Esophagus squamous epithelium (tissue), 4 donors: ENCODE measurements around the gene THRAP3.

ENCODE experiments used
- POLR2A ChIP-seq, 4 donors: fragments of 450-650 bp; IDR thresholded peaks; one replicate each; pipeline ENCODE4 v1.6.1; 2017; ENCODE audit warnings: antibody characterized with exemption in 4 of 4, mild to moderate bottlenecking in 4 of 4, moderate library complexity in 3 of 4
- TF ChIP-seq, protein P1 (sequence below), 6 experiments: fragments of 450-650 bp in 4 of 6; fragments of 200-600 bp in 2 of 6; sonication (generic) in 2 of 6; IDR thresholded peaks; one replicate each; pipeline ENCODE4 v1.5.1; 2016 to 2019; ENCODE audit warnings: antibody characterized with exemption in 6 of 6, mild to moderate bottlenecking in 4 of 6, moderate library complexity in 4 of 6

DNA sequence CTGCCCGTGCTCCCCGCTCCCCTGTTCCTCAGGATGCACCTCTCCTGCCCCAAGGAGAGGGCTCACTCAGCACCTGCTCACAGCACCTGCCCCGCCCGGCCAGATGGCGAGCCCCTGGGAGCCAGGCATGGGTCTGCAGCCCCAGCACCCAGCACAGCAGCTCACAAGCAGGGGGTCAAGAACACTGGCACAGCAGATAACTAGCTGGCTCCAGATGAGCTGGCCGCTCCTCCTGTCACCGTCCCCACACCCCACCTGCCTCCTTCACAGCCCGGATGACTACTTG, 120.1 kb downstream of the THRAP3 start:
- TF ChIP-seq, protein P1, sequence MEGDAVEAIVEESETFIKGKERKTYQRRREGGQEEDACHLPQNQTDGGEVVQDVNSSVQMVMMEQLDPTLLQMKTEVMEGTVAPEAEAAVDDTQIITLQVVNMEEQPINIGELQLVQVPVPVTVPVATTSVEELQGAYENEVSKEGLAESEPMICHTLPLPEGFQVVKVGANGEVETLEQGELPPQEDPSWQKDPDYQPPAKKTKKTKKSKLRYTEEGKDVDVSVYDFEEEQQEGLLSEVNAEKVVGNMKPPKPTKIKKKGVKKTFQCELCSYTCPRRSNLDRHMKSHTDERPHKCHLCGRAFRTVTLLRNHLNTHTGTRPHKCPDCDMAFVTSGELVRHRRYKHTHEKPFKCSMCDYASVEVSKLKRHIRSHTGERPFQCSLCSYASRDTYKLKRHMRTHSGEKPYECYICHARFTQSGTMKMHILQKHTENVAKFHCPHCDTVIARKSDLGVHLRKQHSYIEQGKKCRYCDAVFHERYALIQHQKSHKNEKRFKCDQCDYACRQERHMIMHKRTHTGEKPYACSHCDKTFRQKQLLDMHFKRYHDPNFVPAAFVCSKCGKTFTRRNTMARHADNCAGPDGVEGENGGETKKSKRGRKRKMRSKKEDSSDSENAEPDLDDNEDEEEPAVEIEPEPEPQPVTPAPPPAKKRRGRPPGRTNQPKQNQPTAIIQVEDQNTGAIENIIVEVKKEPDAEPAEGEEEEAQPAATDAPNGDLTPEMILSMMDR (IDR thresholded peaks at IDR 0.05), result no peak
- TF ChIP-seq POLR2A (IDR thresholded peaks at IDR 0.05), result no peak
